Spleen (tissue), 7 donors: Measurements from ENCODE around the gene SHC3.

Experiments
- CTCF ChIP-seq, 11 experiments: fragments of 200-600 bp in 7 of 11; fragments of 450-650 bp in 4 of 11; sonication (generic) in 4 of 11; IDR thresholded peaks in 8 of 11; conservative IDR thresholded peaks in 3 of 11; 1 replicate in 7 of 11; 2 replicates in 4 of 11; pipeline versions ENCODE4 v1.4.0 to v1.8.0; 2016 to 2021; ENCODE audit warnings: antibody characterized with exemption in 11 of 11, inconsistent platforms in 4 of 11, mild to moderate bottlenecking in 1 of 11
- POLR2A ChIP-seq, 3 donors: fragments of 450-650 bp; IDR thresholded peaks; one replicate each; pipeline ENCODE4 v1.5.1; 2017; ENCODE audit warnings: antibody characterized with exemption in 3 of 3, mild to moderate bottlenecking in 1 of 3
- POLR2AphosphoS5 ChIP-seq, 3 donors: sonication (generic); formaldehyde crosslinking; IDR thresholded peaks; one replicate each; pipeline ENCODE4 v1.5.1; 2017; ENCODE audit warnings: antibody characterized with exemption in 3 of 3
- donor health status: DM: no; HTN: no; CAD: no; lungs with moderate emphysema.
- donor health status: DM: no; HTN: no; CAD: no.
- donor health status: DM: no; HTN: no; CAD: no.

- TF ChIP-seq CTCF (IDR thresholded peaks at IDR 0.05 in 8 of 11, conservative IDR thresholded peaks at IDR 0.05 in 3 of 11): no peak
- no peak for TF ChIP-seq POLR2A (IDR thresholded peaks at IDR 0.05)
- no peak for TF ChIP-seq POLR2AphosphoS5 (IDR thresholded peaks at IDR 0.05)
Observed at GRCh38 chr9:88983865-88984542, 194.6 kb downstream of the SHC3 start.
